Mesenchymal stem cell (in vitro differentiated cells and primary cell): ENCODE data around the gene TTYH3.

Source experiments
- DNase-seq: peaks from one replicate; pipeline ENCODE4 v3.0.0-alpha.2; 2013
- H2AFZ ChIP-seq: one replicate; pipeline ENCODE4 v1.6.1; 2013; ENCODE audit warnings: low read depth, mild to moderate bottlenecking, control low read depth, inconsistent platforms, low read length, moderate library complexity
- H2AK5ac ChIP-seq: 2 replicates; pipeline ENCODE4 v1.6.1; 2013; ENCODE audit warnings: low read length, moderate library complexity, mild to moderate bottlenecking, inconsistent platforms; ENCODE audit not compliant: severe bottlenecking
- H2BK120ac ChIP-seq: one replicate; pipeline ENCODE4 v1.6.1; 2013; ENCODE audit warnings: low read depth, mild to moderate bottlenecking, inconsistent platforms, low read length, moderate library complexity
- H2BK12ac ChIP-seq, 2 experiments: one replicate each; pipeline ENCODE4 v1.6.1; 2013; ENCODE audit warnings: inconsistent platforms in 2 of 2, low read length in 2 of 2, mild to moderate bottlenecking in 2 of 2, moderate library complexity in 2 of 2, control low read depth in 1 of 2
- H2BK15ac ChIP-seq: one replicate; pipeline ENCODE4 v1.6.1; 2013; ENCODE audit warnings: mild to moderate bottlenecking, low read depth, inconsistent platforms; ENCODE audit not compliant: poor library complexity, severe bottlenecking
- H2BK5ac ChIP-seq: 2 replicates; pipeline ENCODE4 v1.6.1; 2013; ENCODE audit warnings: low read depth, mild to moderate bottlenecking, low read length, control low read depth, inconsistent platforms; ENCODE audit not compliant: poor library complexity, severe bottlenecking
- H3K14ac ChIP-seq, 2 experiments: one replicate each; pipeline ENCODE4 v1.6.1; 2013; ENCODE audit warnings: inconsistent platforms in 2 of 2, low read length in 2 of 2, control low read depth in 1 of 2, mild to moderate bottlenecking in 1 of 2, moderate library complexity in 1 of 2
- H3K18ac ChIP-seq, 2 experiments: one replicate each; pipeline ENCODE4 v1.6.1; 2013; ENCODE audit warnings: inconsistent platforms in 2 of 2, low read length in 2 of 2, control low read depth in 1 of 2, low read depth in 1 of 2, mild to moderate bottlenecking in 1 of 2
- H3K23ac ChIP-seq, 2 experiments: one replicate each; pipeline ENCODE4 v1.6.1; 2013; ENCODE audit warnings: inconsistent platforms in 2 of 2, low read length in 2 of 2, mild to moderate bottlenecking in 2 of 2, moderate library complexity in 2 of 2, control low read depth in 1 of 2
- H3K27ac ChIP-seq: 2 replicates; pipeline ENCODE4 v1.5.1; 2013; ENCODE audit warnings: mild to moderate bottlenecking, moderate library complexity, low read length, control low read depth, inconsistent platforms; ENCODE audit not compliant: poor library complexity, severe bottlenecking
- H3K27me3 ChIP-seq, 2 experiments: 2 replicates each; pipeline versions ENCODE4 v1.6.1 to v1.7.0; 2013; ENCODE audit warnings: low read length in 2 of 2, mild to moderate bottlenecking in 2 of 2, moderate library complexity in 2 of 2, control low read depth in 1 of 2, inconsistent platforms in 1 of 2; ENCODE audit not compliant: control insufficient read depth in 1 of 2, insufficient read depth in 1 of 2
- H3K36me3 ChIP-seq, 2 experiments: 2 replicates each; pipeline versions ENCODE4 v1.6.1 to v1.7.0; 2013; ENCODE audit warnings: low read length in 2 of 2, control low read depth in 1 of 2, inconsistent platforms in 1 of 2, low read depth in 1 of 2, mild to moderate bottlenecking in 1 of 2; ENCODE audit not compliant: insufficient read depth in 2 of 2, control insufficient read depth in 1 of 2
- H3K4ac ChIP-seq, 2 experiments: one replicate each; pipeline ENCODE4 v1.6.1; 2013; ENCODE audit warnings: inconsistent platforms in 2 of 2, low read length in 2 of 2, mild to moderate bottlenecking in 2 of 2, moderate library complexity in 2 of 2, control low read depth in 1 of 2, low read depth in 1 of 2
- H3K4me1 ChIP-seq: 2 replicates; pipeline ENCODE4 v1.6.1; 2013; ENCODE audit warnings: low read depth, low read length, control low read depth; ENCODE audit not compliant: control insufficient read depth, insufficient read depth
- H3K4me2 ChIP-seq: 2 replicates; pipeline ENCODE4 v1.6.1; 2013; ENCODE audit warnings: low read length, mild to moderate bottlenecking, inconsistent platforms; ENCODE audit not compliant: poor library complexity, severe bottlenecking
- H3K4me3 ChIP-seq, 2 experiments: 2 replicates each; pipeline versions ENCODE4 v1.5.1 to v1.7.0; 2013; ENCODE audit warnings: low read length in 2 of 2, mild to moderate bottlenecking in 2 of 2, control low read depth in 1 of 2, low read depth in 1 of 2; ENCODE audit not compliant: insufficient read depth in 1 of 2
- H3K79me1 ChIP-seq: replicated peaks from 2 replicates; pipeline ENCODE4 v1.6.1; 2013; ENCODE audit warnings: mild to moderate bottlenecking, control low read depth, low read length, inconsistent platforms; ENCODE audit not compliant: poor library complexity, severe bottlenecking
- H3K9ac ChIP-seq: 2 replicates; pipeline ENCODE4 v1.7.0; 2013; ENCODE audit warnings: mild to moderate bottlenecking, low read length, moderate library complexity
- H3K9me3 ChIP-seq: 2 replicates; pipeline ENCODE4 v1.7.0; 2013; ENCODE audit warnings: mild to moderate bottlenecking, low read length; ENCODE audit not compliant: control insufficient read depth
- H4K8ac ChIP-seq: one replicate; pipeline ENCODE4 v1.6.1; 2013; ENCODE audit warnings: inconsistent platforms, mild to moderate bottlenecking, low read length, moderate library complexity
- H4K91ac ChIP-seq: one replicate; pipeline ENCODE4 v1.6.1; 2013; ENCODE audit warnings: mild to moderate bottlenecking, low read length, inconsistent platforms
- WGBS: methylation state at CpG from one replicate; pipeline ENCODE4 v1.1.7; 2013; ENCODE audit warnings: mixed read lengths; 5-methylcytosine and 5-hydroxymethylcytosine counted together

The TTYH3 gene

GRCh38 chr7:2635810-2636701 lies 4.3 kb downstream of the TTYH3 start:
- 82% methylated on average over 22 of the region's 22 CpGs for WGBS
- peaks cover 4 to 57% of the 10 kb centered on the region in 2 experiments for H3K36me3 ChIP-seq
- no peak overlapping the region for H2BK12ac ChIP-seq

GRCh38 chr7:2637066-2637471 lies 5.3 kb downstream of the TTYH3 start:
- Histone ChIP-seq H2BK5ac (no peak overlapping the region), H4K8ac (no peak overlapping the region), H2BK12ac (no peak overlapping the region), H3K9ac (no peak overlapping the region), H3K4me2 (peak overlapping the region; percentile 40), H3K27ac (peak overlapping the region; percentile 99), H3K14ac (no peak overlapping the region), H3K4me3 (no peak overlapping the region), H2AFZ (no peak overlapping the region), H2BK120ac (peak overlapping the region; percentile 8), H3K9me3 (no peaks in the 10 kb centered on the region), H3K4ac (no peak overlapping the region), H3K36me3 (peaks cover 4 to 57% of the 10 kb centered on the region in 2 experiments), H3K4me1 (peaks cover 78% of the 10 kb centered on the region), H3K23ac (peak overlapping the region in 1 of 2 experiments; percentile 34), H2BK15ac (peak overlapping the region; percentile 34), H3K27me3 (no peaks in the 10 kb centered on the region), H4K91ac (no peak overlapping the region), H2AK5ac (peak overlapping the region; percentile 40), H3K79me1 (no peaks in the 10 kb centered on the region), H3K18ac (peak overlapping the region in 1 of 2 experiments; percentile 63)
- DNase-seq, result no peak
- WGBS, result 95% methylated on average over 17 of the region's 17 CpGs

More at GRCh38 chr7:2635810-2636701, 4.3 kb downstream of the TTYH3 start:
- H3K14ac ChIP-seq, result no peak overlapping the region
- H3K27me3 ChIP-seq, result no peaks in the 10 kb centered on the region
- H3K4me3 ChIP-seq, result no peak overlapping the region
- peak overlapping the region; percentile 80 for H2BK15ac ChIP-seq
- H3K9ac ChIP-seq, result peak overlapping the region; percentile 0
- H3K79me1 ChIP-seq, result no peaks in the 10 kb centered on the region
- no peaks in the 10 kb centered on the region for H3K9me3 ChIP-seq
- no peak overlapping the region for H3K4me2 ChIP-seq
- no peak overlapping the region for H3K4ac ChIP-seq
- no peak overlapping the region for H3K18ac ChIP-seq
- no peak overlapping the region for H3K23ac ChIP-seq
- H4K91ac ChIP-seq, result no peak overlapping the region
- H2AK5ac ChIP-seq, result peak overlapping the region; percentile 27
- H2BK5ac ChIP-seq, result no peak overlapping the region
- peaks cover 74% of the 10 kb centered on the region for H3K4me1 ChIP-seq
- DNase-seq, result peak; percentile 57
- peak overlapping the region; percentile 99 for H3K27ac ChIP-seq
- no peak overlapping the region for H2BK120ac ChIP-seq
- H2AFZ ChIP-seq, result no peak overlapping the region
- peak overlapping the region; percentile 64 for H4K8ac ChIP-seq

GRCh38 chr7:2637505-2638223 lies 5.9 kb downstream of the TTYH3 start:
- Histone ChIP-seq H3K27me3 (no peaks in the 10 kb centered on the region), H3K36me3 (peaks cover 4 to 57% of the 10 kb centered on the region in 2 experiments), H3K4me2 (peak overlapping the region; percentile 40), H2BK5ac (peak overlapping the region; percentile 79), H2BK12ac (peak overlapping the region in 1 of 2 experiments; percentile 29), H4K91ac (no peak overlapping the region), H3K18ac (peak overlapping the region in 1 of 2 experiments; percentile 63), H2BK120ac (no peak overlapping the region), H3K4me1 (peaks cover 80% of the 10 kb centered on the region), H3K79me1 (no peaks in the 10 kb centered on the region), H4K8ac (no peak overlapping the region), H3K27ac (peak overlapping the region; percentile 99), H3K9me3 (no peaks in the 10 kb centered on the region), H3K4me3 (peak overlapping the region in 1 of 2 experiments; percentile 41), H3K9ac (peak overlapping the region; percentile 61), H2AK5ac (peak overlapping the region; percentile 41), H2AFZ (no peak overlapping the region), H2BK15ac (no peak overlapping the region), H3K23ac (peak overlapping the region in 1 of 2 experiments; percentile 34), H3K4ac (no peak overlapping the region), H3K14ac (peak overlapping the region in 1 of 2 experiments; percentile 9)
- DNase-seq, result no peak
- WGBS, result 89% methylated on average over 23 of the region's 23 CpGs
